ENCODE results near the gene TXNDC9. TPM values are rescaled to one million over a fixed set of nuclear protein-coding genes. Genes with fewer than 3 reads are reported as not detected.

Gene TXNDC9
- total RNA-seq (ENCODE audit: unreplicated experiment): 41.3 TPM
- long read RNA-seq, transcript TXNDC9-201 (5 exons, 1,637 nt): major isoform, 38 of 44 reads
- long read RNA-seq, partial matches to known transcripts: 2 of 44 reads
- long read RNA-seq, other reads (novel, unspliced or antisense): 2 of 44 reads

GRCh38 chr2:99335911-99336803, at the start of gene TXNDC9:
Gene TXNDC9, minus strand, starts transcription at chr2:99336333. Its CDS starts 3,123 bp downstream, at chr2:99333210.
- peaks cover 19% of the 10 kb centered on the region for H3K4me1 Mint-ChIP-seq (ENCODE audit: unreplicated experiment)
- no peak within 1 kb of the TSS for H3K27ac Mint-ChIP-seq (ENCODE audit: unreplicated experiment)
- no peak within 1 kb of the TSS for H3K4me3 Mint-ChIP-seq (ENCODE audit: unreplicated experiment)
- peaks cover 6% of the 10 kb centered on the region for H3K27me3 Mint-ChIP-seq (ENCODE audit: unreplicated experiment)
- peak; percentile 98 for DNase-seq (ENCODE audit: low spot score)
- TF ChIP-seq, protein P1, sequence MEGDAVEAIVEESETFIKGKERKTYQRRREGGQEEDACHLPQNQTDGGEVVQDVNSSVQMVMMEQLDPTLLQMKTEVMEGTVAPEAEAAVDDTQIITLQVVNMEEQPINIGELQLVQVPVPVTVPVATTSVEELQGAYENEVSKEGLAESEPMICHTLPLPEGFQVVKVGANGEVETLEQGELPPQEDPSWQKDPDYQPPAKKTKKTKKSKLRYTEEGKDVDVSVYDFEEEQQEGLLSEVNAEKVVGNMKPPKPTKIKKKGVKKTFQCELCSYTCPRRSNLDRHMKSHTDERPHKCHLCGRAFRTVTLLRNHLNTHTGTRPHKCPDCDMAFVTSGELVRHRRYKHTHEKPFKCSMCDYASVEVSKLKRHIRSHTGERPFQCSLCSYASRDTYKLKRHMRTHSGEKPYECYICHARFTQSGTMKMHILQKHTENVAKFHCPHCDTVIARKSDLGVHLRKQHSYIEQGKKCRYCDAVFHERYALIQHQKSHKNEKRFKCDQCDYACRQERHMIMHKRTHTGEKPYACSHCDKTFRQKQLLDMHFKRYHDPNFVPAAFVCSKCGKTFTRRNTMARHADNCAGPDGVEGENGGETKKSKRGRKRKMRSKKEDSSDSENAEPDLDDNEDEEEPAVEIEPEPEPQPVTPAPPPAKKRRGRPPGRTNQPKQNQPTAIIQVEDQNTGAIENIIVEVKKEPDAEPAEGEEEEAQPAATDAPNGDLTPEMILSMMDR (IDR thresholded peaks at IDR 0.05; ENCODE audit: unreplicated experiment): no peak
- peaks cover 11% of the 10 kb centered on the region for H3K36me3 Mint-ChIP-seq (ENCODE audit: low read depth, unreplicated experiment)
- no peaks in the 10 kb centered on the region for H3K9me3 Mint-ChIP-seq (ENCODE audit: unreplicated experiment)

DNA sequence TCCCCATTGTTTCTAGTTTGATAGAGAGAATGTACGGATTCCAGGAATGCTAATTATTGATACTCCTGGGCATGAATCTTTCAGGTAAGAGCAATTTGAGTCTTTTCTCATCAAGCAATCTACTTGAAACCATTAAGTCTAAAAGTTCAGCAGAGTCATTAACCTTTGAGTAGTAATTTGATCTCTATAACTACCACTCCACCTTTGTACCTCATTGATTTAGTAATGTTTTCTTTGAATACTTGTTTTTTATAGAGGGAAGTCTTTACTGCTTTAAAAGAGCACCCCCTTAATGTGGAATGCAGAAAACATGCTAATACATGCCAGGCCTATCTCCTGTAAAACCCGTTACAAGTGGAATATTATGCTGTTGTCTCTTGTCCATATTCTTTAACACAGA, 46.0 kb upstream of the TXNDC9 start:
- no peaks in the 10 kb centered on the region for H3K4me1 Mint-ChIP-seq (ENCODE audit: unreplicated experiment)
- H3K4me3 Mint-ChIP-seq (ENCODE audit: unreplicated experiment): no peak overlapping the region
- no peaks in the 10 kb centered on the region for H3K9me3 Mint-ChIP-seq (ENCODE audit: unreplicated experiment)
- H3K27ac Mint-ChIP-seq (ENCODE audit: unreplicated experiment): no peak overlapping the region
- H3K27me3 Mint-ChIP-seq (ENCODE audit: unreplicated experiment): no peaks in the 10 kb centered on the region
- DNase-seq (ENCODE audit: low spot score): no peak
- peaks cover 22% of the 10 kb centered on the region for H3K36me3 Mint-ChIP-seq (ENCODE audit: low read depth, unreplicated experiment)
- TF ChIP-seq, protein P1 (IDR thresholded peaks at IDR 0.05; ENCODE audit: unreplicated experiment): no peak

- H3K27ac Mint-ChIP-seq (ENCODE audit: unreplicated experiment): no peak overlapping the region
- TF ChIP-seq, protein P1 (IDR thresholded peaks at IDR 0.05; ENCODE audit: unreplicated experiment): no peak
- no peak for DNase-seq (ENCODE audit: low spot score)
- no peaks in the 10 kb centered on the region for H3K4me1 Mint-ChIP-seq (ENCODE audit: unreplicated experiment)
- H3K9me3 Mint-ChIP-seq (ENCODE audit: unreplicated experiment): no peaks in the 10 kb centered on the region
- H3K27me3 Mint-ChIP-seq (ENCODE audit: unreplicated experiment): no peaks in the 10 kb centered on the region
- peaks cover 29% of the 10 kb centered on the region for H3K36me3 Mint-ChIP-seq (ENCODE audit: low read depth, unreplicated experiment)
- H3K4me3 Mint-ChIP-seq (ENCODE audit: unreplicated experiment): no peak overlapping the region
Observed at GRCh38 chr2:99380376-99381010, 44.4 kb upstream of the TXNDC9 start.

- Mint-ChIP-seq H3K4me1 (ENCODE audit: unreplicated experiment) (no peaks in the 10 kb centered on the region), H3K27ac (ENCODE audit: unreplicated experiment) (no peak overlapping the region), H3K4me3 (ENCODE audit: unreplicated experiment) (no peak overlapping the region), H3K9me3 (ENCODE audit: unreplicated experiment) (no peaks in the 10 kb centered on the region), H3K27me3 (ENCODE audit: unreplicated experiment) (no peaks in the 10 kb centered on the region), H3K36me3 (ENCODE audit: low read depth, unreplicated experiment) (peaks cover 37% of the 10 kb centered on the region)
- TF ChIP-seq, protein P1 (IDR thresholded peaks at IDR 0.05; ENCODE audit: unreplicated experiment): no peak
- no peak for DNase-seq (ENCODE audit: low spot score)
Observed at GRCh38 chr2:99377879-99378278, 41.7 kb upstream of the TXNDC9 start.

Data from endothelial cell (in vitro differentiated cells).